Smooth muscle cell of the pulmonary artery (primary cell): ENCODE measurements around the gene TLN1. TPM values are rescaled to one million over a fixed set of nuclear protein-coding genes. Genes with fewer than 3 reads are reported as not detected.

Experiments used
- total RNA-seq: library from RNA; depleted of rRNA; stranded (reverse); fragments of >200 nt; gene quantifications from 2 replicates; pipeline ENCODE4 v1.2.3, GENCODE V29; 2014

The TLN1 gene, protein sequence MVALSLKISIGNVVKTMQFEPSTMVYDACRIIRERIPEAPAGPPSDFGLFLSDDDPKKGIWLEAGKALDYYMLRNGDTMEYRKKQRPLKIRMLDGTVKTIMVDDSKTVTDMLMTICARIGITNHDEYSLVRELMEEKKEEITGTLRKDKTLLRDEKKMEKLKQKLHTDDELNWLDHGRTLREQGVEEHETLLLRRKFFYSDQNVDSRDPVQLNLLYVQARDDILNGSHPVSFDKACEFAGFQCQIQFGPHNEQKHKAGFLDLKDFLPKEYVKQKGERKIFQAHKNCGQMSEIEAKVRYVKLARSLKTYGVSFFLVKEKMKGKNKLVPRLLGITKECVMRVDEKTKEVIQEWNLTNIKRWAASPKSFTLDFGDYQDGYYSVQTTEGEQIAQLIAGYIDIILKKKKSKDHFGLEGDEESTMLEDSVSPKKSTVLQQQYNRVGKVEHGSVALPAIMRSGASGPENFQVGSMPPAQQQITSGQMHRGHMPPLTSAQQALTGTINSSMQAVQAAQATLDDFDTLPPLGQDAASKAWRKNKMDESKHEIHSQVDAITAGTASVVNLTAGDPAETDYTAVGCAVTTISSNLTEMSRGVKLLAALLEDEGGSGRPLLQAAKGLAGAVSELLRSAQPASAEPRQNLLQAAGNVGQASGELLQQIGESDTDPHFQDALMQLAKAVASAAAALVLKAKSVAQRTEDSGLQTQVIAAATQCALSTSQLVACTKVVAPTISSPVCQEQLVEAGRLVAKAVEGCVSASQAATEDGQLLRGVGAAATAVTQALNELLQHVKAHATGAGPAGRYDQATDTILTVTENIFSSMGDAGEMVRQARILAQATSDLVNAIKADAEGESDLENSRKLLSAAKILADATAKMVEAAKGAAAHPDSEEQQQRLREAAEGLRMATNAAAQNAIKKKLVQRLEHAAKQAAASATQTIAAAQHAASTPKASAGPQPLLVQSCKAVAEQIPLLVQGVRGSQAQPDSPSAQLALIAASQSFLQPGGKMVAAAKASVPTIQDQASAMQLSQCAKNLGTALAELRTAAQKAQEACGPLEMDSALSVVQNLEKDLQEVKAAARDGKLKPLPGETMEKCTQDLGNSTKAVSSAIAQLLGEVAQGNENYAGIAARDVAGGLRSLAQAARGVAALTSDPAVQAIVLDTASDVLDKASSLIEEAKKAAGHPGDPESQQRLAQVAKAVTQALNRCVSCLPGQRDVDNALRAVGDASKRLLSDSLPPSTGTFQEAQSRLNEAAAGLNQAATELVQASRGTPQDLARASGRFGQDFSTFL (N-terminal part only)
- total RNA-seq = 616 and 792 TPM in 2 replicates

GRCh38 chr9:35732185-35732799, at the start of gene TLN1, which contains the start of gene CREB3:
TLN1 (minus strand) TSS chr9:35732195; CDS start chr9:35725694, 6,501 bp downstream.
CREB3 (plus strand) TSS chr9:35732666; CDS start chr9:35732773, 107 bp downstream.

DNA sequence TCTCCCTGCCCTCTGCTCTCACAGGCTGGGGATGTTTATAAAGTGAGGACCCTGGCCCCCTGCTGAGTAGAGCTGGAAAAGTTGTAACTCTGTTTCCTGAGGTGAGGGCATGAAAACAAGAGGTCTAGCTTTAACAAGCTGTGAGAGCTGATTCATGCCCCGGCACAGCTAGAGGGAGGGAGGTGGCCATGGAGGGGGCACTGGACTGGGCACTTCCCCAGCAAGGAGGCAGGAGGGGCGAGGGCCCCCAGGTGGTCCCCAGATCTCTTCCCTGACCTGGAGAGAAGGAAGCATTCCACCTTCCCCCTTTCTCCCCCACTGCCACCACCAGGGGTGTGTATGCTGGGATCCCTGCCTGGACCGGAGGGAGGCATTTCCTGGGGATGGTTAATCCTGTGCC, 22.3 kb upstream of the TLN1 start, which contains the start of gene MSMP:
Gene MSMP, minus strand, starts transcription at position 13 of the 400 bp plus-strand sequence. CDS start 147 bp downstream, outside the sequence.

DNA sequence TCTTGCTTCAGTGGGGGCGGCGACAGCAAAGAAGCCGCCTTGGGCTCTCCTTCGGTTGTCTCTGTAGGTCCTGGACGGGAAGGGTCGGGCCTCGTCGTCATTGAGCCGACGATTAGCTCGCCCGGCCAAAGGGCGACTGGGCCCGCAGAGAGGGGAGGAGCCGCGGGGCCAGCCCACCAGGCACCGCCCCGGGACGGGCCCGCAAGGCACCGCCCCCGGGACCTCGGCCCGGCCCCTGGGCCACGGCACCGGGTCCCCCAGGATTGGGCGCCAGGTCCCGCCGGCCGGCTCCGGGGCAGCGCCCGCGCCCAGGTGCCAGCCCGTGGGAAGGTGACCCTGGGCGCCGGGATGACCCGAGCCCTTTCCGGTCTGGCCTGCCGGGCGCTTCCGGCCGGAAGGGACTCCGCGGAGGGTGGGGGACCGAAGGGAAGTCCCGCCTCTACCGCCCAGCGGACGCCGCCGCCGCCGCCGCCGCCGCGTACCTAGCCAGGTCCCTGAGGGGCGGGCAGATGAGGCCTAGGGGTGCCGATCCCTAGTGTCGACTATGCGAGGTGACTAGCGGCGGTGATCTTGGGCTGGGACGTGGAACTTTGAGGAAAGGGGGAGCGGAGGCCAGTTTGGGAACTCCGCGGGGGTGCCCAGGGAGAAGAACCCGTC, 17.0 kb upstream of the TLN1 start, which contains the start of the genes GBA2 and RGP1:
Gene GBA2, minus strand, starts transcription at position 371 of the 657 bp plus-strand sequence. CDS start 524 bp downstream, outside the sequence.
Gene RGP1, plus strand, starts transcription at position 430 of the 657 bp plus-strand sequence. CDS start 469 bp downstream, outside the sequence.

GRCh38 chr9:35689542-35690293, 42.3 kb downstream of the TLN1 start, which contains the start of gene TPM2:
TPM2 (minus strand) TSS chr9:35689925; CDS start chr9:35689817, 108 bp downstream.

DNA sequence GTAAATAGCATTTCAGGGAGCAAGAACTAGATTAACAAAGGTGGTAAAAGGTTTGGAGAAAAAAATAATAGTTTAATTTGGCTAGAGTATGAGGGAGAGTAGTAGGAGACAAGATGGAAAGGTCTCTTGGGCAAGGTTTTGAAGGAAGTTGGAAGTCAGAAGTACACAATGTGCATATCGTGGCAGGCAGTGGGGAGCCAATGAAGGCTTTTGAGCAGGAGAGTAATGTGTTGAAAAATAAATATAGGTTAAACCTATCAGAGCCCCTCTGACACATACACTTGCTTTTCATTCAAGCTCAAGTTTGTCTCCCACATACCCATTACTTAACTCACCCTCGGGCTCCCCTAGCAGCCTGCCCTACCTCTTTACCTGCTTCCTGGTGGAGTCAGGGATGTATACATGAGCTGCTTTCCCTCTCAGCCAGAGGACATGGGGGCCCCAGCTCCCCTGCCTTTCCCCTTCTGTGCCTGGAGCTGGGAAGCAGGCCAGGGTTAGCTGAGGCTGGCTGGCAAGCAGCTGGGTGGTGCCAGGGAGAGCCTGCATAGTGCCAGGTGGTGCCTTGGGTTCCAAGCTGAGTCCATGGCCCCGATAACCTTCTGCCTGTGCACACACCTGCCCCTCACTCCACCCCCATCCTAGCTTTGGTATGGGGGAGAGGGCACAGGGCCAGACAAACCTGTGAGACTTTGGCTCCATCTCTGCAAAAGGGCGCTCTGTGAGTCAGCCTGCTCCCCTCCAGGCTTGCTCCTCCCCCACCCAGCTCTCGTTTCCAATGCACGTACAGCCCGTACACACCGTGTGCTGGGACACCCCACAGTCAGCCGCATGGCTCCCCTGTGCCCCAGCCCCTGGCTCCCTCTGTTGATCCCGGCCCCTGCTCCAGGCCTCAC, 58.6 kb downstream of the TLN1 start, which contains the start of gene CA9:
Gene CA9, plus strand, starts transcription at position 797 of the 893 bp plus-strand sequence. Its CDS starts 32 bp downstream, at position 829.

GRCh38 chr9:35664531-35665470, 67.2 kb downstream of the TLN1 start, which contains the start of gene ARHGEF39:
ARHGEF39 (minus strand) TSS chr9:35665195; CDS start chr9:35665169, 26 bp downstream.

GRCh38 chr9:35658137-35658967, 73.6 kb downstream of the TLN1 start, which contains the start of gene CCDC107:
CCDC107 (plus strand) TSS chr9:35658292; CDS start chr9:35658380, 88 bp downstream.

DNA sequence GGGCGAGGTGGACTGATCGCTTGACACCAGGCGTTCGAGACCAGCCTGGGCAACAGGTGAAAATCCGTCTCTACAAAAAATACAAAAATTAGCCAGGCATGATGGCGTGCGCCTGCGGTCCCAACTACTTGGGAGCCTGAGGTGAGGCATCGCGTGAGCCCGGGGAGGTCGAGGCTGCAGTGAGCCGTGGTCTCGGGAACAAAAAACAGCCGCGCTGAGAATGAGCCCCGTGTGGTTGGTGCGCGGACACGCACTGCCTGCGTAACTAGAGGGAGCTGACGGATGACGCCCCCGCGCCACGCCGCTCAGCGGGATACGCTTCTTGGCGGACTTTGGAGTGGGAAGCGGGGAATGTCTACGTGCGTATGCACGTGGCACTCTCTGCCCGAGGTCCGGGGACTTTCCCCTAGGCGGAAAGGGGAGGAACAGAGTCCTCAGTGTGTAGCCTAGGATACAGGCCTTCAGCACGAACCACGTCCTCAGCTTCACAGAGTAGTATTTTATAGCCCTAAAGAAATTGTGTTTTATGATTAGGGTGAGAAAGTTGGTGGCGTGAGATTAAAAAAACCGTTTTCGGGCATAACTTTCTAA, 74.4 kb downstream of the TLN1 start, which contains the start of gene RMRP:
Gene RMRP, minus strand, starts transcription at position 474 of the 591 bp plus-strand sequence.

DNA sequence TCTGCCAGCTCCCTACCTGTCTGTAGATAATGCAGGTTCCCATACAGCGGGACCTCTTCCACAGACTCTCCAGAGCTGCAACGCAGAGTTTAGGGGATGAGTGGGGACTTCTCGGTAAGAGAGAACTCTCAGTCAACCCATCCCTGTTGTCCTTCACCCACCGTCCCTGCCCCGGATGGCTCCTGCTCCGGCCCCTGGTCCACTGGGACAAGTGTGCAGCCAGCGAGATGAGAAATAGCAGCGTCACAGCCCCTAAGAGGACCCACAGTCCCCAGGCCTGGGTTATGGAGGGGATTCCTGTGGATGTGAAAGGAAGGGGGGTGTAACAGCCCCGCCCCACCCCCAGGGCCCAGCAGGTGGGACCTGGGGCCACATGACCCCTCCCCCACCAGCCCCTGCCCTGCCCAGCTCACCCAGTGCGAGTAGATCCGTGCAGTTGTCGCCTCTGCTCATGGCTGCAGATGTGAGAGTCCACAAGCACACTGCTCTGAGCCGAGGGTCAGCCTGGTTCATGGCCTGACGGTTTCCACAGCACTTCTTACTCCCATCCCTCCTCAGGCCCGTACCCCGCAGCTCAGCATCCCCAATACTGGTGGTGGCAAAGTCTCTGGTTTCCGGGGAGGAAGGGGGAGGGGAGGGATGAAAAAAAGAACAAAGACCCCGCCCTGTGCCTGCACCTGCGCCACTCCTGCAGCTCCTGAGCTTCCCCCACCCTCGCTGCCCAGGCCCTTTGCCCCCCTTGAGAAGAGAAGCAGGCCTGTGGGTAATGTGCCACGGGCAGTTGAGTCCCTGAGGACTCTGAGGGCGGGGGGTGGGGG, 81.4 kb downstream of the TLN1 start, which contains the start of gene SIT1:
Gene SIT1, minus strand, starts transcription at position 591 of the 818 bp plus-strand sequence. Its CDS starts 78 bp downstream, at position 513.

Other genes with a start within 250 kb of the TLN1 start
- gene RUSC2, start 242.1 kb downstream of the TLN1 start, total RNA-seq = 31.5 and 40.1 TPM in 2 replicates
- gene TESK1, start 126.9 kb downstream of the TLN1 start, total RNA-seq = 11.5 and 16.1 TPM in 2 replicates
- 0.46 and 0.78 TPM in 2 replicates for gene CD72, start 113.8 kb downstream of the TLN1 start, total RNA-seq
- 0.07 TPM in 1 of 2 replicates, not detected in the other for gene SIT1, start 81.3 kb downstream of the TLN1 start, total RNA-seq
- gene RMRP, start 74.2 kb downstream of the TLN1 start, total RNA-seq = 20,891 and 22,749 TPM in 2 replicates
- 15.1 and 17.9 TPM in 2 replicates for gene CCDC107, start 73.9 kb downstream of the TLN1 start, total RNA-seq
- gene ARHGEF39, start 67.0 kb downstream of the TLN1 start, total RNA-seq = 0.26 and 0.83 TPM in 2 replicates
- 10.0 and 181 TPM in 2 replicates for gene CA9, start 58.3 kb downstream of the TLN1 start, total RNA-seq
- 511 and 885 TPM in 2 replicates for gene TPM2, start 42.3 kb downstream of the TLN1 start, total RNA-seq
- 62.6 and 72.7 TPM in 2 replicates for gene CREB3, start 471 bp upstream of the TLN1 start, total RNA-seq
- gene GBA2, start 17.0 kb upstream of the TLN1 start, total RNA-seq = 24.0 and 30.9 TPM in 2 replicates
- gene RGP1, start 17.1 kb upstream of the TLN1 start, total RNA-seq = 23.0 and 25.0 TPM in 2 replicates
- gene MSMP, start 22.1 kb upstream of the TLN1 start, total RNA-seq = 0.43 TPM in 1 of 2 replicates, not detected in the other
- gene NPR2, start 59.4 kb upstream of the TLN1 start, total RNA-seq = 43.6 and 53.1 TPM in 2 replicates
- 0.91 and 1.3 TPM in 2 replicates for gene SPAG8, start 80.1 kb upstream of the TLN1 start, total RNA-seq
- gene HINT2, start 82.8 kb upstream of the TLN1 start, total RNA-seq = 11.4 and 11.8 TPM in 2 replicates
- not detected in 2 replicates for gene FAM221B, start 96.5 kb upstream of the TLN1 start, total RNA-seq
- gene TMEM8B, start 97.0 kb upstream of the TLN1 start, total RNA-seq = 7.0 and 8.5 TPM in 2 replicates
- gene OR13J1, start 138.2 kb upstream of the TLN1 start, total RNA-seq = not detected in 2 replicates
- gene HRCT1, start 174.0 kb upstream of the TLN1 start, total RNA-seq = 0.39 and 0.59 TPM in 2 replicates
- gene SPAAR, start 177.3 kb upstream of the TLN1 start, total RNA-seq = 0.13 and 0.26 TPM in 2 replicates
- gene OR2S2, start 226.0 kb upstream of the TLN1 start, total RNA-seq = not detected in 2 replicates